HG02571 (cell line): ENCODE results near the gene NHLRC2.
A peak's percentile ranks its signal among the peaks of the same experiment; 100 is the strongest.
"Not testable (repeated sequence)": the region's sequence is repeated elsewhere in the genome, so short reads cannot be mapped to it uniquely, and the experiment has no call there.

Source experiments
- ATAC-seq: cut with Tn5 transposase; IDR thresholded peaks from one replicate; pipeline ENCODE4 v1.9.1; 2021; ENCODE audit warnings: mild to moderate bottlenecking, moderate library complexity; ENCODE audit not compliant: unreplicated experiment

NHLRC2 gene, protein sequence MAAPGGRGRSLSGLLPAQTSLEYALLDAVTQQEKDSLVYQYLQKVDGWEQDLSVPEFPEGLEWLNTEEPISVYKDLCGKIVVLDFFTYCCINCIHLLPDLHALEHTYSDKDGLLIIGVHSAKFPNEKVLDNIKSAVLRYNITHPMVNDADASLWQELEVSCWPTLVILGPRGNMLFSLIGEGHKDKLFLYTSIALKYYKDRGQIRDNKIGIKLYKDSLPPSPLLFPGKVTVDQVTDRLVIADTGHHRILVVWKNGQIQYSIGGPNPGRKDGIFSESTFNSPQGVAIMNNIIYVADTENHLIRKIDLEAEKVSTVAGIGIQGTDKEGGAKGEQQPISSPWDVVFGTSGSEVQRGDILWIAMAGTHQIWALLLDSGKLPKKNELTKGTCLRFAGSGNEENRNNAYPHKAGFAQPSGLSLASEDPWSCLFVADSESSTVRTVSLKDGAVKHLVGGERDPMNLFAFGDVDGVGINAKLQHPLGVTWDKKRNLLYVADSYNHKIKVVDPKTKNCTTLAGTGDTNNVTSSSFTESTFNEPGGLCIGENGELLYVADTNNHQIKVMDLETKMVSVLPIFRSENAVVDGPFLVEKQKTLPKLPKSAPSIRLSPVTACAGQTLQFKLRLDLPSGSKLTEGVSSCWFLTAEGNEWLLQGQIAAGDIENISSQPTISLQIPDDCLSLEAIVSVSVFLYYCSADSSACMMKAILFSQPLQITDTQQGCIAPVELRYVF

DNA sequence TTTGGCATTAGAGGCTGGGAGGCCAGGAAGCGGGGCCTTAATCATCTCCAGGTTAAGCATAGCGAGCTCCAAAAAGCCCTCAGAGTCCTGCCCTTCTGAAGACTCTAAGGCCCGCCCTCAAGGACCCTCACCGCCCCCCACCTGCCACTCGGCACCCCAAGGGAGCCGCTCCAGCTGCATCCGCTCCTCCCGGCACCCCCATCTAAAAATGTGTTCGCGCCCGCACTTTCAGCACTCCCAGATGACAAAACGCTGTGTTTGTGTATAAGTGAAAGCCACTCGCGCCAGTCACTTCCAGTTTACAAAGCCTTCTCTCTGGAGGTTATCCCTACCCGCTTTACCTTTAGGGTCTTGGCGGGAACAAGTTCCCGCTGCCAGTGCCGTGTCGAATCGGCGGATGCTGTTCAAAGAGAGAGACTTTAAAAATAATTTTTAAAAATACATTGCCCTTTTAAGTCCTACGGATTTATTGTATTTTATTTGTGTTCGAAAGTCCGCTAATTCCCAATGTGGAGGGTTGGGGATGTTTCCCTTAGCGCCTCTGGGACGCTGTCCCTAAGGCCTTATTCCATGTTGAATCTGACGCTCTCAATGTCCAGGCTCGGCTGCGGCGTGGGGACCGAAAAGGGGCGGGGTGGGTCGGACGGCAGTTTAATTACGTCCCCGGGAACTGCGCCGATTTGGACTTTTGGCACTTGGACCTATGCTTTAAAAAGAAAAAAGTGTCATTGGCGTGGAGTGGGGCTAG is at the start of gene NHLRC2, which contains the start of gene DCLRE1A:
Gene NHLRC2, plus strand, starts transcription at position 649 of the 748 bp plus-strand sequence. CDS start 212 bp downstream, outside the sequence.
Gene DCLRE1A, minus strand, starts transcription at position 70 of the 748 bp plus-strand sequence. CDS start 900 bp downstream, outside the sequence.
- ATAC-seq, result peak; percentile 46

GRCh38 chr10:113806503-113806902 is 48.0 kb upstream of the NHLRC2 start:
- ATAC-seq, result no peak

DNA sequence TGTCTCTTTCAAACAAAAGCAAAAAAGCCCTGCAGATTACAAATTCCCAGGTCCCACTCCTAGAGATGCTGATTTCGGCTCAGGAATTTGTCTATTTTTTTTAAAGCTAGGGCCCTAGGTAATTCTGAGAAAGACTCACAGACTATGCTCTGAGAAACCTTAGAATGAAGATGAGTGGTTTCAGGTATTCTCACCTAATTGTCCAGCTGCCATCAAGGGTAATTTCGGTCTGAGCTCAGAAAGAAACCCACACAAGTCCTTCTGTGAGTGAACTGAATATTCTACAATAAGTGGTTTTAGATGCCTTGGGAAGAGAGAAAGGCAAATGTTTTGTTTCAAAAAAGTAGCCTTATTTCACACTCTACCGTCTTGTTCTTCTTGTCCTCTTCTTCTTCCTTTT is 46.3 kb upstream of the NHLRC2 start:
- no peak for ATAC-seq

GRCh38 chr10:113814700-113815099 is 39.8 kb upstream of the NHLRC2 start:
- ATAC-seq, result not testable (repeated sequence)

DNA sequence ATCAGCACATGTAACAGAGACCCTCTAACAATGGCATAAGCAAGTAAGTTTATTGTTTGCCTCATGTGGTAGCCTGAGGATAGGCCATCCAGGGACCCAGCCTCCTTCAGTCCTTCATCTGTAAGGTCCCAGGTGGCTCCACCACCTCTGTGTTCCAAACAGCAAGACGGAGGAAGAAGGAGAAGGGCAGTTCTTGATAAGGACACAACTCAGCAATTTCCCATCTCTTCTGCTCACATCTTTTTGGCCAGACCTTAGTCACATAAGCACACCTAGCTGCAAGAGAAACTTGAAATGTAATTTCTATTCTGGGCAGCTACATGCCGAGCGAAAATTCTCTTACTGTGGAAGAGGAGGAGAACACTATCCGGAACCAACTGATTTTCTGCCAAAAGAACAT is 34.5 kb upstream of the NHLRC2 start:
- ATAC-seq, result no peak

- ATAC-seq, result no peak
Measured at GRCh38 chr10:113820507-113820906, 34.0 kb upstream of the NHLRC2 start.

DNA sequence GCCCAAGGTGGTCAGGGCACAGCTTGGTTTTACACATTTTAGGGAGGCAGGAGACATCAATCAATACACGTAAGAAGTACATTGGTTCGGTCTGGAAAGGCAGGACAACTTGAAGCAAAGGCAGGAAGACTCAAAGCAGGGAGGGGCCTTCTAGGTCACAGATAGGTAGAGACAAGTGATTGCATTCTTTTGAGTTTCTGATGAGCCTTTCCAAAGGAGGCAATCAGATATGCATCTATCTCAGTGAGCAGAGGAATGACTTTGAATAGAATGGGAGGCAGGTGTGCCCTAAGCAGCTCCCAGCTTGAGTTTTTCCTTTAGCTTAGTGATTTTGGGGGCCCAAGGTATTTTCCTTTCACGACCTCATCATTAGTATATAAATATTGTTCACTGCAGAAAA is 33.2 kb upstream of the NHLRC2 start:
- not testable (repeated sequence) for ATAC-seq

- ATAC-seq, result no peak
Measured at GRCh38 chr10:113822174-113822573, 32.3 kb upstream of the NHLRC2 start.

DNA sequence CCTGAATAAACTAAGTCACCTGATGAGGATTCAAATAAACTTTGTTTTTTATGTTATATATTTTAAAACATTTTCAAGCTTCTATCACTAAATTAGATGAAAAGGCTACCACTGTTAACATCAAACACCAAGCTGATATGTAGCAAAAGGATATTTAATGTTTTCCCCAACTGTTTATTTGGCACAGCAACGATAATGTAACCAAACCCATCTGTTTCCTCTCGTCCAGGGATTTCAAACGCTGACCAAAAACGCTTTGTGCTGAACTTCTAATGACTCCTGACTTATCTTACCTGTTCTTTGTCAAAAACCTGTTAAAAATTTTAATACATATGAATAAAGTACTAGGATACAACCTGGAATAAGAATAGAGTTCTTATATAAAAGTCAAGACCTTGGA is 31.1 kb upstream of the NHLRC2 start:
- ATAC-seq, result no peak

DNA sequence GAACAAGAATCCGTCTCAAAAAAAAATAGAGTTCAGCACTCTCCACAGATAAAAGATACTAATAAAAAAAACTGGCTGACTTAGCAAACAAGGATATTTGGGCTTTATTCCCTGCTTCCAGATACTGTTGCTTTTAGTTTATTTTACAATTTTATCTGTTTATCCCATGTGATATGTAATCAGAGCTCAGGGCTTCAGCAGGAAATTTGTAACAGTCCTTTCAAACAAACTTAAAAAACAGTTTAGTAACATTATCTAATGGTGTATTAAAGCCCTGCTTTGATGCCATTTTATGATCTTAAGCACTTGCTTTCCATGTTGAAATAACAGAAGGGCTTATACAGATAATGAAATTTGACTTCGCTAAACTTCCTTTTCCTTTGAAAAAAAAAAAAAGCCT is 28.7 kb upstream of the NHLRC2 start:
- ATAC-seq, result no peak

- not testable (repeated sequence) for ATAC-seq
Measured at GRCh38 chr10:113828567-113828966, 25.9 kb upstream of the NHLRC2 start.

DNA sequence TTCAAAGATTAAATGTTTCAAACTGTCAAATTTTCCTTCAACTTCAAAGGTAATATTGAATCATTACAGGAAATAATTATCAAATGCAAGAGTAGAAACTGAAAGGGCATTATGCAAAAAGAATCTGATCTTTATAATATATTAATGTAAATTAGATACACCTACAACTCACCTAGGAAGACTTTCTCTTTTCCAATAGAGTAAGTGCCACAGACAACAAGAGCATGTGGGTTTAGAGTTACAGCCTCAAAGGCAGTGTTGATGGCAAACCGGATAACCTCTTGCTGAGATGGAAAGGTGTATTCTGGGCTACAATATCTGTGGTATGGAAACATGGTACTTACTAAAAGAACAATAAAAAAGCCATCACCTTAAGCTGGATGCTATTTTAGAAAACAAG is 12.3 kb upstream of the NHLRC2 start:
- ATAC-seq, result no peak

DNA sequence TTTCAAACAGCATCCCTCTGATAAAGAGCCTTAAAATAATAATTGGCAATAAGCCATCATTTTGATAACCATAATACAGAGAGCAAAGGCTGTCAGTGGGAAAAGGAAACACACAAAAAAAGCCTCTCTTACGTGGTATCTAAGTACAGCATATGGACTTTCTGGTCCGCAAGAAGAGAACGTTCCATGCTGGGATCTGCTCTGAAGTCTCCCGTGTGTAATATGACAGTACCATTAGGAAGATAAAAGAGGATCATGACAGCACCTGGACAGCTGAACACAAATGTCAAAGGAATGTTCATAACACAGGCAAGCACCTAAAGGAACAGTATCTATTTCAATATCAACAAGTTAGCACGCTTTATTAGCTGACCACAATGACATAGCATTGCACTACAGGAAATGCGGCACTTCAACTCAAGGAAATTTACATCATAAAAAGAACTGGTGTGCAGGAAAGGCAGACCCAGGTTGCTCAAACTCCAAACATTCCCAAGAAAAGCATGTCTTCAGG is 10.4 kb upstream of the NHLRC2 start:
- no peak for ATAC-seq

- ATAC-seq, result no peak
Measured at GRCh38 chr10:113846036-113846435, 8.4 kb upstream of the NHLRC2 start.

GRCh38 chr10:113849140-113849803 is 5.2 kb upstream of the NHLRC2 start:
- ATAC-seq, result no peak

DNA sequence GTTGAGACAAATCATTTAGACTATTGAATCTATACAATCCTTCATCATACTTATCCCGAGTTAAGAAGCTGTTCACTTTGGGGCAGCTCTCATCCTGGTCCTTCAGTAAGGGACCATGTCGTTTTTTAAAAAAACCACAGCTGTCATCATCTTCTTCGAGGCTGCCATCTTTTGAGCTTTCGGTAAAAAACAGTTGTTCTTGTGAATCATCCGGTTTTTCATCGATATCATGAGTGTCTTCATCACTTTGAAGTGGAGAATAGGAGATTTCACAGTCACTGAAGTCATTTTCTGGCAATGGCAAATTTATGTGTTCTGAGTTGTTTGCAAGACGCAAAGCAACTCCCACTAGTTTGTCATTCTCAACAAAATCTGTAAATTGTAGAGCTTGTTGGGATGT is 4.5 kb upstream of the NHLRC2 start:
- ATAC-seq, result no peak

- no peak for ATAC-seq
Measured at GRCh38 chr10:113853578-113854012, 866 bp upstream of the NHLRC2 start.

DNA sequence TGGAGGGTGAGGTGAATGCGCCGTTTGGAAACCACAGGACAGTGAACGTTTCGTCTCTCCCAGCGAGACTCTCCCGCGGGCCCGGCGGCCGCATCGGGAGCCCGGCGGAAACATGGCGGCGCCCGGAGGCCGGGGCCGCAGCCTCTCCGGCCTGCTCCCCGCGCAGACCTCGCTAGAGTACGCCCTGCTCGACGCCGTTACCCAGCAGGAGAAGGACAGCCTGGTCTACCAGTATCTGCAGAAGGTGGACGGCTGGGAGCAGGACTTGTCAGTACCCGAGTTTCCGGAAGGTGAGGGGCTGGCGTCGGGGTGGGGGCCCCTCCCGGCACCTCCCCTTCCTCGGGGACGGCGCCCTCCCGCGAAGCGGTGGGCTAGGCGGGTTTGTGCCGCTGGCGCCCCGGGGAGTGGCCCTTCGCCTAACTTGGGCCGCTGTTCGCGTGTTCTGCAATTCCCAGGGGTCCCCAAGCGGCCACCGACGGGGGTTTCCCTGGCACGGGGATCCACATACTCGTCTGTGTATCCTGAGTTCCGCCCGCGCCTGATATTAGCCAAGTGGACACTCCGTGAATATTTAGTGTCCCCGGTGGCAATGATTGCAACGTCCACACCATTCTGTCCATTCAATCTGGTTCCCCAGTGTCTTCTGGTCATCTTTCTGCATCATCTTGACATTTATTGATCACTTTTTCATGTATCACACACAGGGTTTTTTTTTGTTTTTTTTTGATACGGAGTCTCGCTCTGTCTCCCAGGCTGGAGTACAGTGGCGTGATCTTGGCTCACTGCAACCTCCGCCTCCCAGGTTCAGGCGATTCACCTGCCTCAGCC is 514 bp downstream of the NHLRC2 start:
- peak; percentile 41 for ATAC-seq

DNA sequence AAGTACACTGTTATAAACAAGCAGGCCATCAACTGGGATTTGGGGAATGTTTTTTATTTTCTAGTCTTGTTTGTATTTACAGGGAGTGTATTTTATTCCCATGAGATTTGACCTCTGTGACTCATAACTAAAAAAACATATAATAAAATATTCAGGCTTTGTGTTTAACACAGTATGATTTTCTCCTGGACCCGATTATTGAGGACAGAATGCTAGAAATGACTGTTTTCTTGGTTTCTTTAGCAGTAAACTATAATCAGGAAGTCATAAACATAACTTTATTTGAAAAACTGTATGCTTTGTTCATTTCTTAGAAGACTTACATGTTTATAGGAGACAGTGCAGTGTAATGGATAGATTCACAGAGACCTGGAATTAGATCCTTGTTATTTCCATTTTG is 2.1 kb downstream of the NHLRC2 start:
- ATAC-seq, result no peak

GRCh38 chr10:113857210-113857609 is 2.7 kb downstream of the NHLRC2 start:
- no peak for ATAC-seq
